Ovary (tissue), 3 donors: ENCODE measurements around the gene SBF2.

Source experiments
- CTCF ChIP-seq, 3 donors: fragments of 450-650 bp in 2 of 3; fragments of 200-600 bp in 1 of 3; IDR thresholded peaks; one replicate each; pipeline versions ENCODE4 v1.5.1 to v1.8.0; 2016 to 2022; ENCODE audit warnings: antibody characterized with exemption in 3 of 3, mild to moderate bottlenecking in 1 of 3
- EP300 ChIP-seq: sonication (generic); formaldehyde crosslinking; IDR thresholded peaks from one replicate; pipeline ENCODE4 v1.6.1; 2017; ENCODE audit warnings: antibody characterized with exemption
- POLR2A ChIP-seq: fragments of 450-650 bp; IDR thresholded peaks from one replicate; pipeline ENCODE4 v1.6.1; 2017; ENCODE audit warnings: antibody characterized with exemption, mild to moderate bottlenecking, moderate library complexity
- donor health status: DM: no; HTN: no; CAD: no.

- TF ChIP-seq CTCF (IDR thresholded peaks at IDR 0.05) (no peak), POLR2A (no peak), EP300 (no peak)
Observed at GRCh38 chr11:10041748-10042446, 252.1 kb downstream of the SBF2 start.
